Activated CD4-positive, alpha-beta T cell treated with anti-CD3 and anti-CD28 coated beads for 4 hours (primary cell): Measurements from ENCODE around the gene AQP3.
"Not testable (repeated sequence)": the region's sequence is repeated elsewhere in the genome, so short reads cannot be mapped to it uniquely, and the experiment has no call there.

Experiments
- DNase-seq, 2 donors: peaks; one replicate each; pipeline ENCODE4 v3.0.0-alpha.2; 2020

AQP3 gene

DNA sequence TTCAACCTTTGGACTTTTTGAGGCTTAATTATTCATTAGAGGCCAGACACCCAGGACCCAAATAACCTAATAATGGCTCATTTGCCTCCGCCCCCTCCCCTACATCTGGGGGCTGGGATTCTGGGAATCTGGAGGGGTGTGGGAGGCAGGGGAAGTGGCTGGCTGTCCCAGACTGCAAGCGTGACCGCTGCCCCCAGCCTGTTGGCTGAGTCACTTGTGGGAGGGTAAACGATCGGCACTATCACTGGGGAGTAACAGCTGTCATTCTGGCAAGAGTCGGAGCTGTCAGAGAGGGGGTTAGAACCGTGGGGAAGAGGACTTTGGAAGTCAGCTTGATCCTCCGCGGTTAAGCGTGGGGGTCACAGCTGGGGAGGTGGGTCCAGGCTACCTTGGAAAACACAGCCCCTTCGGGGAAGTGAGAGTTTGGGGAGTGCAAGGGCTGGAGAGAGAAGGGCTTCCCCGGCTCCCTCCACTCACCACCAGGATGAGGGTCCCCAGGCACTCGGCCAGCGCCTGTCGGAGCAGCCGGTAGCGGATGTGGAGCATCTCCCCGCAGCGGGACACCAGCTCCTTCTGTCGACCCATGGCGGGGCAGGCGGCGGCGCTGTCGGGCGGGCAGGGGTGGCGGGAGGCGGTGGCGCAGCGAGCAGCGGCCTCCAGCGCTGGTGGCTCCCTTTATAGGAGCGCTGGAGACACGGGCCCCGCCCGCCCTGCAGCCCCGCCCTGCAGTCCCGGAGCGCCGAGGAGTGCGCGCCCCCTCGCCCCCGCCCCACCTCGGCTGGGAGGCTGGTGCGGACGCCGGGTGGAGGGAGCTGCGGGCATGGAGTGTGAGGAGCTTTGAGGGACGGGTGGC is at the start of gene AQP3:
TSS of gene AQP3 (minus strand) at position 648 of the 853 bp plus-strand sequence. CDS start at position 585, 63 bp downstream.
- peak; percentile 68 to 69 for DNase-seq

- not testable (repeated sequence) for DNase-seq
Measured at GRCh38 chr9:33493819-33494218, 46.4 kb upstream of the AQP3 start.

GRCh38 chr9:33489066-33489465 is 41.7 kb upstream of the AQP3 start:
- DNase-seq: no peak

DNA sequence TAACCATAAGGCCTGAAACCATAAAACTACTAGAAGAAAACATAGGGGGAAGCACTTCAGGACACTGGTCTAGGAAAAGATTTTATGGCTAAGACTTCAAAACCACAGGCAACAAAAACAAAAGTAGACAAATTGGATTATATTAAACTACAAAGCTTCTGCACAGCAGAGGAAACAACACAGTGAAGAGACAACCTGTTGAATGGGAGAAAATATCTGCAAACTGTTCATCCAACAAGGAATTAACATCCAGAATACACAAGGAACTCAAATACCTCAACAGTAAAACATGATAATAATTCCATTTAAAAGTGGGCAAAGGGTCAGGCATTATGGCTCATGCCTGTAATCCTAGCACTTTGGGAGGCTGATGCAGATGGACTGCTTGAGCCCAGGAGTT is 37.9 kb upstream of the AQP3 start:
- DNase-seq: not testable (repeated sequence)

DNA sequence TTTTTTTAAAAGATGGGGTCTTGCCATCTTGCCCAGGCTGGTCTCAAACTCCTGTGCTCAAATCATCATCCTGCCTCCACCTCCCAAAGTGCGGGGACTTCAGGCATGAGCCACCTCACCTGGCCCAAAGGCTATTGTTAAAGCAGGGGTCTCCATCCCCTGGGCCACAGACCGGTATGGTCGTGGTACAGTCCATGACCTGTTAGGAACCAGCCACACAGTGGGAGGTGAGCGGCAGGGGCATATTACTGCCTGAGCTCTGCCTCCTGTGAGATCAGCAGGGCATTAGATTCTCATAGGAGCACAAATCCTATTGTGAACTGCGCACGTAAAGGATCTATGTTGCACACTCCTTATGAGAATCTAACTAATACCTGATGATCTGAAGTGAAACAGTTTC is 33.6 kb upstream of the AQP3 start:
- DNase-seq: no peak

GRCh38 chr9:33480106-33480505 is 32.7 kb upstream of the AQP3 start:
- DNase-seq: no peak

- DNase-seq: no peak
Measured at GRCh38 chr9:33476503-33476902, 29.1 kb upstream of the AQP3 start.

DNA sequence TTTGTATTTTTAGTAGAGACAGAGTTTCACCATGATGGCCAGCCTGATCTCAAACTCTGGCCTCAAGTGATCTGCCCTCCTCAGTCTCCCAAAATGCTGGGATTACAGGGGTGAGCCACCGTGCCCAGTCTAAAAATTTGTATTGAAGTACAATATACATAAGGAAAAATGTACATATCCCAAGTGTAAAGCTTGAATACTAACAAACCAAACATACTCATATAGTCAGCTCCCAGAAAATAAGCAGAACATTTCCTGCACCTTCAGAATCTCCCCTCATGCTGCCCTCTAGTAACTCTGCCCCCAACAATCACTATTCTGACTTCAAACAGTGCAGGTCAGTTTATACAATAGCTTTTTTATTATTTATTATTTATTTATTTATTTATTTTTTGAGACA is 28.0 kb upstream of the AQP3 start:
- no peak for DNase-seq

- peak; percentile 96 to 99 for DNase-seq
Measured at GRCh38 chr9:33473643-33474352, 26.4 kb upstream of the AQP3 start, which contains the start of gene NOL6. NOL6 (minus strand) TSS chr9:33473924; CDS start chr9:33473842, 82 bp downstream.

DNA sequence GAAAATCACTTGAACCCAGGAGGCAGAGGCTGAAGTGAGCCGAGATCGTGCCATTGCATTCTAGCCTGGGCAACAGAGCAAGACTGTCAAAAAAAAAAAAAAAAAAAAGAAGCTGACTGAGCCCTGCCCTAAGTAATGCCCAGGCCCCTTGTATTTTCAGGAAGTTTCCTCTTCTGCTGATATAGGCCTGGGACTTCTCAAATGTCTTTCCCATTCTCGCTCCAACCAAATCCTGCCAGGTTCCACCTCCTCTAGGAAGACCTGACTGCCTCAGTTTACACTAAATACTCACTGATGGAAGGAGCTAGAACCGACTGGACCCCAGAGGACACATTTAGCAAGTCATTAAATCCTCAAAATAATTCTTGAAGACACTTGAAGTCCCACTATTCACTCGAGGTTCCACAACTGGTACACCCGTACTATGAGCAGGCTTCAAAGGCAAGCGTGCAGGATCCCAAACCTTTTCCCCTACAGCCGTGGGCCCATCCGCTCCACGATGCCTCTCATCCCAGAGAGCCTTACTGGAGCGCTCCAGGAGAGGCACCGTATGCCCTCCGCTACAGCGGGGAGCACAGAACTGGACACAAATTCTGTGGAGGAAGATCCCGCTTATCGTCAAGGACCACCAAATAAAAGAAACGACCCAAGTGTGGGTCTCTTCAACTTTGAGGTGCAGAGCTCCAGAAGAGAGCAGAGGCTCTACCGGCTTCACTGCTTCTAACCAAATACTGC is 25.7 kb upstream of the AQP3 start:
- DNase-seq: no peak

DNA sequence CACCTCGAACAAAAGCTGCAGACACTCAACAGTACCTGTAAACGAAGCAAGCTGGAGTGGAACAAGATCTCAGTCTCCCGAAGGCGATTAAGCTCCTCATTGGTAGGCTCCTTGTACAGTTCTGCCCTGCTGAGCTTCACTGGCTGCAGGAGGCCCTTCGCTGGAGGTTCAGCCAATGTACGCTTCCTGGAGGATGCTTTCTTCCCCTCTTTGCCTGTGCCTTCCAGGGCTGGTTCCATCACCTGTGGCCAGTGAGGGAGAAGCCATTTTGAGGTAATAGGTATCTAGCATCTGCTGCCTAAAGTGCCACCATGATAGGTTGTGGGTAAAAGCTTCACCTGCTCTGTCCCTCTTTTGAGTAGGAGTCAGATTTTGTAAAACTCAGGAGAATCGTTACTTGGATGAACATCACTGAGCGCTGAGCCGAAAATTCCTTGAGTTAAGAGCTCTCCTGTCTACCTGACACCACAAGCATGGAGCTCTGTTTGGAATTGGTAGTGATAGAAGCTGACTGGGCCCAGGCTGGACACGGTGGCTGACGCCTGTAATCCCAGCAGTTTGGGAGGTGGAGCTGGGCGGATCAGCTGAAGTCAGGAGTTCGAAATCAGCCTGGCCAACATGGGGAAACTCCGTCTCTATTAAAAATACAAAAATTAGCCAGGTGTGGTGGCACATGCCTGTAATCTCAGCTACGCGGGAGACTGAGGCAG is 24.9 kb upstream of the AQP3 start:
- DNase-seq: no peak

DNA sequence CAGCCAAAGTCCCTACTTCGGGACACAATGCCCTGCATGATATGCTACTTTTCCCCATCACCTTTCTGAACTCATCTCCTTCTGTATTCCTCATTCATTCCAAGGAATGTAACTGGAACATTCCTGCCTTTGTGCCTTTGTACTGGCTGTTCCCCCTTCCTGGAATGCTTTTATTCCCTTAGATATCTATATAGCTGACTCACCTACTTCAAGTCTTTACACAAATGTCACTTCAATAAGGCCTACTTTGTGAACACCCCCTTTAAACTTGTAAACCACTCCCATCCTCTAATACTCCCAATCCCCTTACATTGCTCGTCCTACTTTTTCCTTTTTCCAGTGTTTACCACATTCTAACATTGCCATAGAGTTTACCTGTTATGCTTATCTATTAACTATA is 24.0 kb upstream of the AQP3 start:
- DNase-seq: no peak

DNA sequence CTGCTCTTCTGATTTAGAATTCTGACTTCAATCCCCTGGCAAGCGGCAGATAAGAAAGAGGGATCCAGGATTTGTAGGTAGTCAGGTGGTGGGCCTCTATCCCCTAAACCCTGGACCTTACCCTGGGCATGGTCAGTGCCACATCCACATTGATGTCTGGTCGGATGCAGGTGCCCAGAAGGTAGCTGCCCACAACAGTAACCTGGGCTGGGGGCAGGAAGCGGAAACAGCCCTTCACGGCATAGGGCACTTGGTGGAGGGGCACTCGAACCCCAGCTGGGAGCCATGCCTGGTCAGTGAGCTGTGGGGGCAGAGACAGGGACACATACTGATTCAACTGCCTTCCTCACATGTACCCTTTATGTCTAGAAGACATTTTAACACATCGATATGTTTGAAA is 22.5 kb upstream of the AQP3 start:
- DNase-seq: no peak

DNA sequence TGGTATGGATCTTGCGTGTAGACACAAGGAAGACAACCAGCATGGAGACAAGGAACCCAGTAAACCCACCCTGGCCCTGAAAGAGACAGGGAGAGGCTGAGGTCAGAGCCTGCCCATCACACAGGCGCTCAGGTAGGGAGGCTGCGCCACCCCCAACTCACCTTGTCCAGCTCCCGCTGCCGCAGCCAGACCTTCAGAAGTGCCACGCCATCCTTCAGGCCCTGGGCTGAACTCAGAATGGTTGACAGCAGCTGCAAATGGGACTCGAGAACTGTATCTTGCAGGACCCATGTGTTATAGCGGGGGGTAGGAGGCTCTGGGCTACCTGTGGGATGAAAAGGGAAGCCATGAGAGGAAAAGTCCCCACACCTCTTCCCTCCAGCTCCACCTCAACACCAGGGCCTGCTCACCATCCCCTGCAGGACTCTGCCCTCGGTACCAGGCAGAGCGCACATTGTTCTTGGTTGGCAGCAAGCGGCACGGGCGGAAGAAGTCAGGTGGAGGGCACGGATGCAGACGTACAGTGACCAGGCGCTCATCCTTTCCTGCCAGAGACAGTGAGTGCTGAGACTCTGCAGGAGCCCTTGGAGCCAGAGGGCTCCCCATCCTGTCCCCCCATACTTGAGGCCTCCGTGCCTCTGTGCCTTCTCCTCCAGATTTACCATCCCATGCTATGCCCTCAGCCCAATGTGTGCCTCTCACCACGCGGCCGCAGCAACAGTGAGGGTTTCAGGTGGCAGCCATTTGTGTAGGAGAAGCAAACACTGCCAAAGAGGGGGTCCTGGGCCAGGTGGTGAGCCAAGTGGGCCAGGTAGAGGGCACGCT is 21.6 kb upstream of the AQP3 start:
- no peak for DNase-seq

- DNase-seq: no peak
Measured at GRCh38 chr9:33468215-33468730, 20.9 kb upstream of the AQP3 start.

- no peak for DNase-seq
Measured at GRCh38 chr9:33467526-33467925, 20.1 kb upstream of the AQP3 start.

GRCh38 chr9:33466565-33467495 is 19.4 kb upstream of the AQP3 start:
- DNase-seq: peak; percentile 65 to 78

GRCh38 chr9:33465596-33466564 is 18.5 kb upstream of the AQP3 start:
- DNase-seq: no peak

DNA sequence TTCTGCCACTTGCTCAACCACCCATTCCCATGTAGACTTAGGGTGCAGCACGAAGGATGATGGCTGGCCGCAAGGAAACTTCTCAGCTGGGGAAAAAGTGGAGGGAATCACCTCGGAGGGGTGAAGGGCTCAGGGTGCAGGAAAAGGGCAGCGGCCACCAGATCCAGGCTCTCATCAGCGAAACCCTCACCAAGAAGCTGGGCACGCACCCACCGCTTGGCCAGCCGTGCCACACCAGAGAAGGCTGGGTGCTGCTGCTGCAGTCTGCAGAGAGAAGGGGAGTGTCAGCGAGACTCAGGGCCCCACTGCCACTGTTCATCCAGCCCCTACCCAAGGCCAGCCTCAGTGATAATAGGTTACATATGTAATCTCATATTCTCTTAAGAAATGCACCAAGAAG is 17.7 kb upstream of the AQP3 start:
- no peak for DNase-seq
